Frontal cortex (tissue), 4 donors: ENCODE measurements around the gene SNX15. TPM values are rescaled to one million over a fixed set of nuclear protein-coding genes. Genes with fewer than 3 reads are reported as not detected.
A peak's percentile ranks its signal among the peaks of the same experiment; 100 is the strongest.
"Not testable (repeated sequence)": the region's sequence is repeated elsewhere in the genome, so short reads cannot be mapped to it uniquely, and the experiment has no call there.

Source experiments
- DNase-seq, 2 donors: peaks; one replicate each; pipeline ENCODE4 v3.0.0; 2012; ENCODE audit warnings: low spot score in 2 of 2
- FAIRE-seq: peaks from 2 replicates; lab custom pipeline; 2012; peaks lifted over from hg19 to GRCh38; lab: Jason Lieb, UNC
- total RNA-seq: library from RNA; depleted of rRNA; stranded (reverse); fragments of >200 nt; gene quantifications from one replicate; pipeline ENCODE4 v1.2.3, GENCODE V29; 2014
- donor health status: control.
- donor health status: control.
- donor health status: control.

The SNX15 gene
- 17.9 TPM for total RNA-seq

- FAIRE-seq (no peak), DNase-seq (peak; percentile 90 to 93)
Measured at GRCh38 chr11:65027213-65028067, at the start of gene SNX15. Gene SNX15, plus strand, starts transcription at chr11:65027439. Its CDS starts 99 bp downstream, at chr11:65027538.

DNA sequence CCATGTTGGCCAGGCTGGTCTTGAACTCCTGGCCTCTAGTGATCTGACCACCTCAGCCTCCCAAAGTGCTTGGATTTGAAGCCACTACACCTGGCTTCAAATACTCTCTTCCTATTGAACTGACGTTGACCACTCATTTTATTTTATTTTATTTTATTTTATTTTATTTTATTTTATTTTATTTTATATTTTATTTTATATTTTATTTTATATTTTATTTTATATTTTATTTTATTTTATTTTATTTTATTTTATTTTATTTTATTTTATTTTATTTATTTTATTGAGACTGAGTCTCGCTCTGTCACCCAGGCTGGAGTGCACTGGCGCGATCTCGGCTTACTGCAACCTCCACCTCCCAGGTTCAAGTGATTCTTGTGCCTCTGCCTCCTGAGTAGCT lies 43.9 kb upstream of the SNX15 start:
- DNase-seq, FAIRE-seq: not testable (repeated sequence)

GRCh38 chr11:64987998-64988854 lies 39.0 kb upstream of the SNX15 start:
- DNase-seq = no peak
- FAIRE-seq = no peak

DNA sequence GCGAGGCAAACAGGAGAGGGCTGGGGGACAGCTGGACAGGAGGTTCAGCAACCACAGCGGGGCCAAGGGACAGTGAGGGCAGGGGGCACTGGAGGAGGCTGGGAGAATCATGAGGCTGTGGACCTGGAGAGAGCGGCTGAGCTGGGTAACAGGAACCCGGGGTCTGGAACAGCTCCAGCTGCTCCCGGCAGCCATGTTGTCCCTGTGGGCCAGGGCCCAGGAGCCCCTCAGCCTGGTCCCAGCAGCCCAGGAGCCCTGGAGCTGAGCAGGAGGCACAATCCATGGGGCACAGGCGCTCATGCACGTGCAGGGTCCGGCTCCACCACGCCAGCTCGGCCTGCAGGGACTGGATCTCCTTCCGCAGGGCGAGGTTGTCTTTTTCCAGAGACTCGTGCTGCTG lies 37.8 kb upstream of the SNX15 start:
- FAIRE-seq (no peak), DNase-seq (no peak)

DNA sequence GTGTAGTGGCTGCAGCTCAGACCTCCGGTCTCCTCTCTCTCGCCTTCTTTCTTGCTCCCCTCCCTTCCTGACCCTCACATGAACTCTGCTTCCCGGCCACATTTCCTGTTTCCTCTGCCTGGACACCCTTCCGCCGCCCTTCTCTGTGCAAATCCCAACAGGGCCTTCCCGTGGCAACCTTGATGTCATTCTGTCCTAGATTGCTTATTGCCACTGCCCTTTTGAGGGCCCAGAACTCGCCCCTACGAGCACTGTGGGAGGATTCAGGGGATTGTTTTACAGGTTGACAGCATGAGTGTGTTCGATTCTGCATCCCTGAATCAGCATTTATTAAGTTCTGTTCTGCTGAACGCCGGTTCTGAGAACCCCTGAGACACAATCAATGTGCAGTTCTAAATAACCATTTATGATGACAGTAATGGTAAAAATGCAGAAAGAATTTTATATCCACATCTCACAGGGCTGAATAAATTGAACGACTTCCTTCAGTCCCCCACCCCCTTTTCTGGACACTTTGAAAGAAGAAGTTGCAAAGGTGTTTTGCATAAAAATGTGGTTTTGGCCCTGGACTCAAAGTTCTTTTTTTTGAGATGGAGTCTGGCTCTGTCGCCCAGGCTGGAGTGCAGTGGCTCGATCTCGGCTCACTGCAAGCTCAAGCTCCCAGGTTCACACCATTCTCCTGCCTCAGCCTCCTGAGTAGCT lies 36.9 kb upstream of the SNX15 start:
- FAIRE-seq (no peak), DNase-seq (no peak)

DNA sequence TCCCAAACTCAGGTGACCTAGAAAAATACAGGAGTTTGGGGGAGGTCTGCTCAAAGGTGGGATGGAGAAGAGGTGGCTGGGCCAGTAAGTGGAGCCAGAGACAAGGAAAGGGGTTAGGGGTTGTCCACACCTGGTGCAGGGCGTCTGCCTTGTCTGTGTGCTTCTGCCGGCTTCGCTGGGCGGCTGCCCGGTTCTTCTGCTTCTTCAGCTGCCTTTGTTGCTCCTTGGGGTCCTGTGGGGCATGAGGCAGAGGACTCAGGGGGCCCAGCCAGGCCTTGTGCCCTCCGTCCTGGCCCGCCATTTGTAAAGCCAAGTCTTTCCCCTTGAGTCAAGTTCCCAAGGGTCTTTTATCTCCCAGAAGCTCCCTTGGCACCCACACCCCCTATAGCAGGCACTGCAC lies 32.9 kb upstream of the SNX15 start:
- DNase-seq = no peak
- FAIRE-seq = no peak

- DNase-seq = no peak
- FAIRE-seq = no peak
Measured at GRCh38 chr11:64996327-64996709, 30.9 kb upstream of the SNX15 start.

GRCh38 chr11:64996710-64997380 lies 30.4 kb upstream of the SNX15 start, which contains the start of gene BATF2:
Gene BATF2, minus strand, starts transcription at chr11:64996971. Its CDS starts 57 bp downstream, at chr11:64996914.
- peak; percentile 60 to 85 for DNase-seq
- FAIRE-seq = no peak

- no peak for DNase-seq
- no peak for FAIRE-seq
Measured at GRCh38 chr11:64998141-64998540, 29.1 kb upstream of the SNX15 start.

DNA sequence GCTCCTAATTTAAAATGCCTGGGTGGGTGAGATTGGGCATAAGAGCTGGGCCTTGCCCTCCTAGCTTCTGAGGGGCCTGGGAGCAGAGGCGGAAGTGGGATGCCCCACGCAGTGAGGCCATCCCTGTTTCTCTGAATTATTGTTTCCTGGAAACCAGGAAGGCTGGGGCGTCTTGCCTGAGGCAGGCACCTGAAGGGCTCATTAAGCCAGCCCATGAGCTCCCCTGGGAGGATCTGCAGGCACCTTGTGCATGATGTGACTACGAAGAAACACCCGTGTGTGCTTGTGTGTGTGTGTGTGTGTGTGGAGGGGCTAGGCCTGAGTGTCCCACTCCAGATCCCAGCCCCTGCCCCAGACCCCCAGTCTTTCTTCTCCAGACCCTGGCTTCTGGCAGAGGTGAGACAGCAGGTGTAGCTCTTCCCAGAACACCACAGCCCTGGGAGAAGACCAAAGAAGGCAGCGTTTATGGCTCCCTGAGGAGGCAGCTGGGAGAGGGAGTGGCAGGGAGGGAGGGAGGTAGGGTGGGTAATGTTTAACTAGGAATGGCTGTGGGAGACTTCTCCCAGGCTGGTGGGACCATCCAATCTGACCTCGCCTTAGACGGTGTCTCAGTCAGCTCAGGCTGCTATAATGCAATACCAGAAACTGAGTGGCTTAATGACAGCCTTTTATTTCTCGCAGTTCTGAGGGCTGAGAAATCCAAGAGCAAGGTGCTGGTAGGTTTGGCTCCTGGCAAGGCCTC lies 28.4 kb upstream of the SNX15 start:
- no peak for FAIRE-seq

GRCh38 chr11:64999478-64999877 lies 27.8 kb upstream of the SNX15 start:
- FAIRE-seq = no peak
- DNase-seq = no peak

More for the DNA sequence above, 28.4 kb upstream of the SNX15 start:
- no peak for DNase-seq

- no peak for DNase-seq
Measured at GRCh38 chr11:65002706-65003105, 24.5 kb upstream of the SNX15 start.

GRCh38 chr11:65003282-65003681 lies 24.0 kb upstream of the SNX15 start:
- FAIRE-seq (no peak), DNase-seq (no peak)

More at GRCh38 chr11:65002706-65003105, 24.5 kb upstream of the SNX15 start:
- no peak for FAIRE-seq

GRCh38 chr11:65003968-65004367 lies 23.3 kb upstream of the SNX15 start:
- DNase-seq, FAIRE-seq: not testable (repeated sequence)

- DNase-seq (no peak), FAIRE-seq (no peak)
Measured at GRCh38 chr11:65008016-65008415, 19.2 kb upstream of the SNX15 start.

DNA sequence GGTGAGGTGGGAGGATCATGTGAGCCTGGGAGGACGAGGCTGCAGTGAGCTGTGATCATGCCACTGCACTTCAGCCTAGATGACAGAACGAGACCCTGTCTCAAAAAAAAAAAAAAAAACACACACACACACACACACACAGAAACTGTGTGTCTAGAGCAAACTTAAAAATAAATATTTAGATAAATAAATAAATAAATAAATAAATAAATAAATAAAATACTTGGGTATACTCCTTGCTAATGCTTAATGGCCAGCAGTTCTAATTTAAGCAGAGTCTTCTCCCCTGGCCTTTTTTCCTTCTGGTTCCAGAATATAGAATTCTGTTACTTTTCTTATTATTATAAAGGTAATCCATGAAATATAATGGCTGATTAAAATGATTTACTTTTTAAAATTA lies 18.4 kb upstream of the SNX15 start:
- DNase-seq = no peak
- no peak for FAIRE-seq

- DNase-seq = peak; percentile 87 to 92
- no peak for FAIRE-seq
Measured at GRCh38 chr11:65013130-65013887, 13.9 kb upstream of the SNX15 start.
